HG03139 (cell line): ENCODE data around the gene RLN3.
"Not testable (repeated sequence)": the region's sequence is repeated elsewhere in the genome, so short reads cannot be mapped to it uniquely, and the experiment has no call there.

Source experiments
- ATAC-seq: cut with Tn5 transposase; IDR thresholded peaks from one replicate; pipeline ENCODE4 v1.9.1; 2021; ENCODE audit not compliant: unreplicated experiment

The RLN3 gene

GRCh38 chr19:14019100-14019499 lies 8.8 kb upstream of the RLN3 start:
- ATAC-seq: no peak

GRCh38 chr19:14019739-14020138 lies 8.2 kb upstream of the RLN3 start:
- not testable (repeated sequence) for ATAC-seq

- no peak for ATAC-seq
Measured at GRCh38 chr19:14021474-14021873, 6.5 kb upstream of the RLN3 start.

DNA sequence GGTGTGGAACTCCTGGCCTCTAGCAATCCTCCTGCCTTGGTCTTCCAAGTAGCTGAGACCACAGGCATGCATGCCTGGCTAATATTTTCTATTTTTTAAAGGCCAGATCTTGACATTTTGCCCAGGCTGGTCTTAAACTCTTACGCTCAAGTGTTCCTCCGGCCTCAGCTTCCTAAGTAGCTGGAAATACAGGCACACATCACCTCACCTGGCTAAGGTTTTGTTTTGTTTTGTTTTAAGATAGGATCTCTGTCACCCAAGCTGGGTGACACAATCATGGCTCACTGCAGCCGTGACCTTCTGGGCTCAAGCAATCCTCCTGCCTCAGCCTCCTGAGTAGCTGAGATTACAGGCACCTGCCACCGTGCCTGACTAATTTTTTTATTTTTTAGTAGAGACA lies 5.5 kb upstream of the RLN3 start:
- ATAC-seq: no peak

- ATAC-seq: no peak
Measured at GRCh38 chr19:14023404-14024235, 4.3 kb upstream of the RLN3 start.

- ATAC-seq: not testable (repeated sequence)
Measured at GRCh38 chr19:14026652-14027192, 1.2 kb upstream of the RLN3 start.

GRCh38 chr19:14028901-14029300 lies 953 bp downstream of the RLN3 start:
- ATAC-seq: no peak

DNA sequence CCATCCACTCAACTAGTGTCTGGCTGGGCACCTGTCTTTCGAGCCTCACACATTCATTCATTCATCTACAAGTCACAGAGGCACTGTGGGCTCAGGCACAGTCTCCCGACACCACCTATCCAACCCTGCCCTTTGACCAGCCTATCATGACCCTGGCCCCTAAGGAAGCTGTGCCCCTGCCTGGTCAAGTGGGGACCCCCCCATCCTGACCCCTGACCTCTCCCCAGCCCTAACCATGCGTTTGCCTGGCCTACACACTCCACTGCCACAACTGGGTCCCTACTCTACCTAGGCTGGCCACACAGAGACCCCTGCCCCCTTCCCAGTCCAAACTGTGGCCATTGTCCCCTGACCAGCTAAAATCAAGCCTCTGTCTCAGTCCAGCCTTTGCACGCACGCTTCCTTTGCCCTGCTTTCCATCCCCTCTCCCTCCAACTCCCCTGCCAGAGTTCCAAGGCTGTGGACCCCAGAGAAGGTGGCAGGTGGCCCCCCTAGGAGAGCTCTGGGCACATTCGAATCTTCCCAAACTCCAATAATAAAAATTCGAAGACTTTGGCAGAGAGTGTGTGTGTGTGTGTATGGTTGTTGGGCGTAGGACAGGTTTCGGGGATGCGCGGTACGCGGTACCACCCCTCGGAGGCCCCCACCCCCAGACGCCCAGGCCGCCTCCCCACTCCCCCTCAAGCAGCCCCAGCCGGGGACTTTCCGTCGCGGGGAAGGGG lies 3.2 kb downstream of the RLN3 start:
- ATAC-seq: no peak

GRCh38 chr19:14031719-14032480 lies 4.0 kb downstream of the RLN3 start, which contains the start of gene IL27RA:
Gene IL27RA, plus strand, starts transcription at chr19:14031762. Its CDS starts 111 bp downstream, at chr19:14031873.
- no peak for ATAC-seq

DNA sequence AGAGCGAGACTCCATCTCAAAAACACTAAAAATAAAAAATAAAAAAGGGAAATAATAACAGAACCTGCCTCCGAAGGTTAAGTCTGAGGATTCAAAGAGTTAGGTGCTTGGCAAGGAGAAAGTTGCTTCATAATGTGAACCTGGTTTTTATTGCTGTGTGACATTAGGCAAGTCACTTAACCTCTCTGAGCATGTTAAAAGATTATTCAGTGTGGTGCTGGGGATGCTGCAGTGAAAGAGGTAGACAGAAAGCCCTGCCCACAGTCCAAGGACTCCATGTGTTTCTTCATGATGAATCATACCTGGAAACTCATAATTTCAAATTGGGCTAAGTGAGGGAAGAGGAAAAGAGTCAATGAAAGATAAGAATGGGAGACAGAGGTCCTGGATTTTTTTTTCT lies 6.0 kb downstream of the RLN3 start:
- ATAC-seq: no peak

GRCh38 chr19:14035159-14035558 lies 7.2 kb downstream of the RLN3 start:
- ATAC-seq: not testable (repeated sequence)

DNA sequence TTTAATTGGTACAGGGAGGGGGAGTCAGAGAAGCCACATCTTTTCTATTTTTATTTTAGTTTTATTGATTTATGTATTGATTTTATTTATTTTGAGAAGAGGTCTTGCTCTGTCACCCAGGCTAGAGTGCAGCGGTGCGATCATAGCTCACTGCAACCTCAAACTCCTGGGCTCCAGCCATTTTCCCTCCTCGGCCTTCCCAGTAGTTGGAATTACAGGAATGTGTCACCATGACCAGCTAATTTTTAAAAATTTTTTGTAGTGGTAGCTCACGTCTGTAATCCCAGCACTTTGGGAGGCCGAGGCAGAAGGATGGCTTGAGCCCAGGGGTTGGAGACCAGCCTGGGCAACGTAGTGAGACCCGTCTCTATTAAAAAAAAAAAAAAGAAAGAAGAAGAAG lies 7.8 kb downstream of the RLN3 start:
- no peak for ATAC-seq

GRCh38 chr19:14039181-14039580 lies 11.2 kb downstream of the RLN3 start:
- ATAC-seq: no peak

GRCh38 chr19:14042659-14043608 lies 15.0 kb downstream of the RLN3 start:
- not testable (repeated sequence) for ATAC-seq

GRCh38 chr19:14047866-14048265 lies 19.9 kb downstream of the RLN3 start:
- not testable (repeated sequence) for ATAC-seq

DNA sequence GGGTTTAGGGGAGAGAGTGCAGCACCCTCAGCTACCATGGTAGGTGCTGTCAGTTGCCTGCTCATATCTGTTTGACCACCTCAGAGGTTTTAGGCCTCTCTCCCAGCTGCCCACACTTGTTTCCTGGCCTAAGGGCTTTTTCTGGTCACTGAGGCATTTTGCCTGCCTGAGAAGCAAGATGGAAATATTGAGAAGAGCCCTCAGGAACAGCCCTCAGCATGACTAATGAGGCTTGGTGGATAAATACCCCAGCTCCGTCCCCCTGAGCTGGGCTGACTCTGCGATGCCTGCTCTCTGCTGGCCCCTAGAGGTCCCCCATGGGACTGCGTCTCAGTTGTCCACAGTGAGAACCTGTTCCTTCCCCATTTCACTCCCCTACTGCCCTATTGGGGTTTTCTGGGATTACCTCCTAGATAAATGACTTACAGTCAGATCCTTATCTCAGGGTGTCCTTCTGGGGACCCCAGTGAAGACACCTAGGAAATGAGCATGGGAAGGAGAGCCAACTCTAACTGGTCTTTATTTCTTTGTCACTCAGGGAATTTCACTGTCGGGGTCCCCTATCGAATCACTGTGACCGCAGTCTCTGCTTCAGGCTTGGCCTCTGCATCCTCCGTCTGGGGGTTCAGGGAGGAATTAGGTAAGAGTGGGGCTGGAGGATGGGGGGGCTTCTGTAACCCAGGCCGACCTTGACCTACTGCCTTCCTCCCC lies 20.6 kb downstream of the RLN3 start:
- ATAC-seq: no peak

- ATAC-seq: no peak
Measured at GRCh38 chr19:14050512-14050911, 22.6 kb downstream of the RLN3 start.

- not testable (repeated sequence) for ATAC-seq
Measured at GRCh38 chr19:14050961-14051360, 23.0 kb downstream of the RLN3 start.

- no peak for ATAC-seq
Measured at GRCh38 chr19:14051980-14052379, 24.0 kb downstream of the RLN3 start.
